ENCODE data around the gene SMYD3.

DNA sequence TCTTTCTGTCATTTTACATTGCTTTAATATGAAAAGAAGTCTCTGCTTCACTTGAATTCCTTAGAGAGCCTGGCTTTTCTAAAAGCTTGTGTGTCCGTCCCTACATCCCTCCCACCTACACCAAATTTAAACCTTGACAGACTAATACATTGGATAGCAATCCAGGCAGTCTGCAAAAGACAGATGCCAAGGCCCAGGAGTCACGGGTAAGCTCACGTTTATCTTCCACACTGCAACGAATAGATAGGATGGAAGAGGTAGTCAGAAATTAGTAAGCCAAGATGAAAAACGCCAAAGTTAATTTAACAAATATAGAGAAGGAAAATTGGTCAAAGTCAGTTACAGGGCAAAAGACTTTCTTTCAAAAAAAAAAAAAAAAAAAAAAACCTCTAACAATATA lies 338.1 kb downstream of the SMYD3 start:
- TF ChIP-seq POLR2A (IDR thresholded peaks at IDR 0.05; ENCODE audit: low read length) (peak; percentile 21), GATA1 (IDR thresholded peaks at IDR 0.05; ENCODE audit: low read depth, low read length) (no peak)
